Measurements from ENCODE around the gene MACROD2.

Gene MACROD2

GRCh38 chr20:15759594-15759993 lies 1764.3 kb downstream of the MACROD2 start:
- no peak for TF ChIP-seq CTCF (IDR thresholded peaks at IDR 0.05)
- H3K4me1 ChIP-seq (ENCODE audit: control insufficient read depth in 1 of 2, insufficient read depth in 1 of 2, low read depth in 1 of 2, low read length in 1 of 2): no peaks in the 10 kb centered on the region
- no peaks in the 10 kb centered on the region for H3K27me3 ChIP-seq
- no peak overlapping the region for H3K4me3 ChIP-seq (ENCODE audit: low read depth in 1 of 2, low read length in 1 of 2)
- H3K9me3 ChIP-seq: no peaks in the 10 kb centered on the region
- H3K27ac ChIP-seq: no peak overlapping the region
- H3K36me3 ChIP-seq: no peaks in the 10 kb centered on the region

GRCh38 chr20:15760001-15760621 lies 1764.8 kb downstream of the MACROD2 start:
- no peaks in the 10 kb centered on the region for H3K4me1 ChIP-seq (ENCODE audit: control insufficient read depth in 1 of 2, insufficient read depth in 1 of 2, low read depth in 1 of 2, low read length in 1 of 2)
- no peak overlapping the region for H3K4me3 ChIP-seq (ENCODE audit: low read depth in 1 of 2, low read length in 1 of 2)
- H3K9me3 ChIP-seq: no peaks in the 10 kb centered on the region
- no peaks in the 10 kb centered on the region for H3K27me3 ChIP-seq
- no peak for TF ChIP-seq CTCF (IDR thresholded peaks at IDR 0.05)
- no peak overlapping the region for H3K27ac ChIP-seq
- no peaks in the 10 kb centered on the region for H3K36me3 ChIP-seq

- no peaks in the 10 kb centered on the region for H3K36me3 ChIP-seq
- no peaks in the 10 kb centered on the region for H3K27me3 ChIP-seq
- no peak overlapping the region for H3K4me3 ChIP-seq (ENCODE audit: low read depth in 1 of 2, low read length in 1 of 2)
- H3K9me3 ChIP-seq: no peaks in the 10 kb centered on the region
- H3K4me1 ChIP-seq (ENCODE audit: control insufficient read depth in 1 of 2, insufficient read depth in 1 of 2, low read depth in 1 of 2, low read length in 1 of 2): no peaks in the 10 kb centered on the region
- no peak for TF ChIP-seq CTCF (IDR thresholded peaks at IDR 0.05)
- no peak overlapping the region for H3K27ac ChIP-seq
These were observed 1768.0 kb downstream of the MACROD2 start for GRCh38 chr20:15763366-15763765.

- no peak overlapping the region for H3K27ac ChIP-seq
- H3K36me3 ChIP-seq: no peaks in the 10 kb centered on the region
- no peak for TF ChIP-seq CTCF (IDR thresholded peaks at IDR 0.05)
These were observed 1772.3 kb downstream of the MACROD2 start for GRCh38 chr20:15767586-15767985.

GRCh38 chr20:15767999-15768741 lies 1772.9 kb downstream of the MACROD2 start:
- no peaks in the 10 kb centered on the region for H3K9me3 ChIP-seq
- H3K4me3 ChIP-seq (ENCODE audit: low read depth in 1 of 2, low read length in 1 of 2): no peak overlapping the region
- H3K36me3 ChIP-seq: no peaks in the 10 kb centered on the region
- H3K27ac ChIP-seq: no peak overlapping the region
- no peaks in the 10 kb centered on the region for H3K4me1 ChIP-seq (ENCODE audit: control insufficient read depth in 1 of 2, insufficient read depth in 1 of 2, low read depth in 1 of 2, low read length in 1 of 2)
- H3K27me3 ChIP-seq: no peaks in the 10 kb centered on the region
- no peak for TF ChIP-seq CTCF (IDR thresholded peaks at IDR 0.05)

More at GRCh38 chr20:15767586-15767985, 1772.3 kb downstream of the MACROD2 start:
- H3K4me3 ChIP-seq (ENCODE audit: low read depth in 1 of 2, low read length in 1 of 2): no peak overlapping the region
- H3K27me3 ChIP-seq: no peaks in the 10 kb centered on the region
- H3K4me1 ChIP-seq (ENCODE audit: control insufficient read depth in 1 of 2, insufficient read depth in 1 of 2, low read depth in 1 of 2, low read length in 1 of 2): no peaks in the 10 kb centered on the region
- H3K9me3 ChIP-seq: no peaks in the 10 kb centered on the region
